IMR-90 (cell line): ENCODE measurements around the gene ZBTB1. TPM values are rescaled to one million over a fixed set of nuclear protein-coding genes. Genes with fewer than 3 reads are reported as not detected.
A peak's percentile ranks its signal among the peaks of the same experiment; 100 is the strongest.
"Not testable (repeated sequence)": the region's sequence is repeated elsewhere in the genome, so short reads cannot be mapped to it uniquely, and the experiment has no call there.

ENCODE experiments used
- ATAC-seq: fragments of 200-7000 bp; cut with Tn5 transposase; 2 replicates; pipeline ENCODE4 v1.9.1; 2020; ENCODE audit warnings: low read depth, mild to moderate bottlenecking, moderate library complexity
- BruUV-seq: library from RNA; stranded (reverse); fragments of 400-500 nt; replicated peaks from 2 replicates; lab custom pipeline; 2021; lab: Mats Ljungman, UMichigan
- CTCF ChIA-PET: fragments of 300-600 bp; formaldehyde crosslinking; extraction: SDS; loops from one replicate; lab custom pipeline; 2021; ENCODE audit warnings: antibody characterized with exemption; lab: Yijun Ruan, JAX
- POLR2A ChIA-PET: fragments of 300-600 bp; sonication (Branson Sonifier 250); formaldehyde crosslinking; loops from one replicate; lab custom pipeline; 2022; ENCODE audit warnings: antibody characterized with exemption; ENCODE audit not compliant: unreplicated experiment; lab: Charles Lee
- DNase-seq: peaks from one replicate; pipeline ENCODE4 v3.0.0; 2013
- H2AFZ ChIP-seq: replicated peaks from 2 replicates; pipeline ENCODE3; 2013; ENCODE audit warnings: low read length, mild to moderate bottlenecking; ENCODE audit not compliant: poor library complexity
- H2AK5ac ChIP-seq: 2 replicates; pipeline ENCODE4 v1.6.1; 2013; ENCODE audit warnings: low read depth, low read length, inconsistent platforms
- H2AK9ac ChIP-seq: replicated peaks from 2 replicates; pipeline ENCODE3; 2013; ENCODE audit warnings: mild to moderate bottlenecking, low read depth, low read length, moderate library complexity; ENCODE audit not compliant: poor library complexity
- H2BK120ac ChIP-seq: 2 replicates; pipeline ENCODE4 v1.6.1; 2013; ENCODE audit warnings: low read depth, low read length, inconsistent platforms
- H2BK15ac ChIP-seq: 3 replicates; pipeline ENCODE4 v1.6.1; 2013; ENCODE audit warnings: low read depth, low read length, inconsistent platforms
- H2BK20ac ChIP-seq: 2 replicates; pipeline ENCODE4 v1.6.1; 2013; ENCODE audit warnings: low read depth, mild to moderate bottlenecking, inconsistent platforms, low read length, moderate library complexity
- H2BK5ac ChIP-seq: 2 replicates; pipeline ENCODE4 v1.6.1; 2013; ENCODE audit warnings: mild to moderate bottlenecking, low read depth, low read length, inconsistent platforms; ENCODE audit not compliant: poor library complexity, severe bottlenecking
- H3K14ac ChIP-seq: replicated peaks from 2 replicates; pipeline ENCODE4 v1.6.1; 2013; ENCODE audit warnings: low read depth, low read length, inconsistent platforms
- H3K18ac ChIP-seq: 2 replicates; pipeline ENCODE4 v1.6.1; 2013; ENCODE audit warnings: low read depth, low read length, control low read depth
- H3K23ac ChIP-seq: 2 replicates; pipeline ENCODE4 v1.6.1; 2013; ENCODE audit warnings: low read depth, low read length, inconsistent platforms
- H3K27ac ChIP-seq: 2 replicates; pipeline ENCODE4 v1.5.1; 2013; ENCODE audit warnings: mild to moderate bottlenecking, control low read depth, low read length; ENCODE audit not compliant: insufficient read depth
- H3K27me3 ChIP-seq: 2 replicates; pipeline ENCODE4 v1.6.1; 2013; ENCODE audit warnings: low read length; ENCODE audit not compliant: control insufficient read depth, insufficient read depth
- H3K36me3 ChIP-seq: 2 replicates; pipeline ENCODE4 v1.6.1; 2013; ENCODE audit warnings: low read length, mixed read lengths; ENCODE audit not compliant: control insufficient read depth, insufficient read depth
- H3K4ac ChIP-seq: 2 replicates; pipeline ENCODE4 v1.6.1; 2013; ENCODE audit warnings: low read depth, low read length, inconsistent platforms
- H3K4me1 ChIP-seq: 2 replicates; pipeline ENCODE4 v1.6.1; 2013; ENCODE audit warnings: low read length, mixed read lengths; ENCODE audit not compliant: control insufficient read depth, insufficient read depth
- H3K4me2 ChIP-seq: 2 replicates; pipeline ENCODE4 v1.6.1; 2013; ENCODE audit warnings: low read depth, mild to moderate bottlenecking, control low read depth, low read length, moderate library complexity
- H3K4me3 ChIP-seq: 2 replicates; pipeline ENCODE4 v1.5.1; 2013; ENCODE audit warnings: low read depth, mild to moderate bottlenecking, control low read depth, low read length, moderate library complexity; ENCODE audit not compliant: insufficient read depth
- H3K56ac ChIP-seq: 2 replicates; pipeline ENCODE4 v1.6.1; 2013; ENCODE audit warnings: low read length, inconsistent platforms; ENCODE audit not compliant: insufficient read depth; ENCODE audit errors: extremely low read depth
- H3K79me1 ChIP-seq, 2 experiments: 2 replicates each; pipeline ENCODE4 v1.6.1; 2013; ENCODE audit warnings: low read length in 2 of 2, inconsistent platforms in 1 of 2, low read depth in 1 of 2
- H3K9ac ChIP-seq: 2 replicates; pipeline ENCODE4 v1.6.1; 2013; ENCODE audit warnings: low read depth, low read length, control low read depth
- H3K9me1 ChIP-seq: 2 replicates; pipeline ENCODE4 v1.6.1; 2013; ENCODE audit warnings: low read length, inconsistent platforms; ENCODE audit not compliant: insufficient read depth
- H3K9me3 ChIP-seq: 2 replicates; pipeline ENCODE4 v1.6.1; 2013; ENCODE audit warnings: low read length; ENCODE audit not compliant: control insufficient read depth, insufficient read depth
- H4K20me1 ChIP-seq: 2 replicates; pipeline ENCODE4 v1.6.1; 2013; ENCODE audit warnings: low read length, inconsistent platforms; ENCODE audit not compliant: insufficient read depth
- H4K5ac ChIP-seq: 2 replicates; pipeline ENCODE4 v1.6.1; 2013; ENCODE audit warnings: mild to moderate bottlenecking, low read depth, low read length, control low read depth
- H4K8ac ChIP-seq, 2 experiments: 2 replicates each; pipeline ENCODE4 v1.6.1; 2013; ENCODE audit warnings: low read depth in 2 of 2, low read length in 2 of 2, control low read depth in 1 of 2, inconsistent platforms in 1 of 2
- H4K91ac ChIP-seq: 2 replicates; pipeline ENCODE4 v1.6.1; 2013; ENCODE audit warnings: low read depth, low read length, inconsistent platforms; ENCODE audit not compliant: insufficient read depth
- WGBS, 2 experiments: methylation state at CpG; one replicate each; pipeline versions ENCODE4 v1.1.5 to v1.1.7; 2013; ENCODE audit warnings: missing lambda C conversion rate in 2 of 2; ENCODE audit not compliant: insufficient read length in 1 of 2; ENCODE audit errors: extremely low coverage in 2 of 2; 5-methylcytosine and 5-hydroxymethylcytosine counted together
- dilution Hi-C: fragments of 300-500 bp; cut with HindIII; formaldehyde crosslinking; loops from one replicate; pipeline ENCODE4 v1.14.3; 2018; ENCODE audit warnings: low sequenced_read_pairs; ENCODE audit not compliant: unreplicated experiment
- in situ Hi-C: fragments of 300-500 bp; cut with MboI; formaldehyde crosslinking; loops from 3 replicates; pipeline ENCODE4 v1.14.3; 2019; ENCODE audit warnings: low sequenced_read_pairs, inconsistent platforms, mixed read lengths
- intact Hi-C: fragments of 100-400 bp; cut with micrococcal nuclease; formaldehyde crosslinking; loops from 2 replicates; pipeline ENCODE4 v1.10.0; 2022
- polyA plus RNA-seq, 3 experiments: library from polyadenylated mRNA; depleted of rRNA; stranded (reverse); fragments of >200 nt; gene quantifications; 2 replicates each; pipeline ENCODE4 v1.2.3, GENCODE V29; 2012; ENCODE audit warnings: low replicate concordance in 1 of 3
- total RNA-seq: library from RNA; depleted of rRNA; stranded (reverse); fragments of >200 nt; gene quantifications from 2 replicates; pipeline ENCODE4 v1.2.3, GENCODE V29; 2012

The ZBTB1 gene
- total and polyA plus RNA-seq, 2 of the 4 experiments (the other 2 are of a cell fraction), result 19.0 to 37.3 TPM

GRCh38 chr14:64558216-64558615, 53.6 kb downstream of the ZBTB1 start:
- H3K23ac ChIP-seq, BruUV-seq, dilution Hi-C loops, H3K18ac ChIP-seq, H2AK9ac ChIP-seq, ATAC-seq, H3K79me1 ChIP-seq, H2BK20ac ChIP-seq, intact Hi-C loops, DNase-seq, in situ Hi-C loops, H2AFZ ChIP-seq, H4K8ac ChIP-seq, H3K36me3 ChIP-seq, H3K4me1 ChIP-seq, H2AK5ac ChIP-seq, H3K4me2 ChIP-seq, H2BK15ac ChIP-seq, H3K9me1 ChIP-seq, H3K27me3 ChIP-seq, POLR2A ChIA-PET, H3K9ac ChIP-seq, H3K4me3 ChIP-seq, H3K4ac ChIP-seq, H3K14ac ChIP-seq, H3K56ac ChIP-seq, H2BK5ac ChIP-seq, H3K27ac ChIP-seq, H4K5ac ChIP-seq, H4K20me1 ChIP-seq, H3K9me3 ChIP-seq, H4K91ac ChIP-seq: not testable (repeated sequence)
- 83% methylated on average over 1 of the region's 2 CpGs; no CpG with 5 or more reads in 1 of the 2 experiments for WGBS, 2 experiments
- CTCF ChIA-PET, result interaction anchor here (0.8 kb wide), 1 partner anchor 11 kb away, joined by 3 read pairs; no protein-coding TSS in a partner anchor
- peak overlapping the region; percentile 25; the same call in 1 of the 2 replicates for H2BK120ac ChIP-seq
